OCI-LY1 (cell line): Measurements from ENCODE around the gene LRRC9.

Experiments
- EZH2 ChIP-seq: fragments of 200-600 bp; sonication (generic), shearing (Covaris generic); IDR thresholded peaks from 2 replicates; pipeline ENCODE4 v1.8.0; 2017; ENCODE audit warnings: borderline replicate concordance, mixed run types, mild to moderate bottlenecking, antibody characterized with exemption, low read length, moderate library complexity, mixed read lengths
- TF ChIP-seq, protein P1 (sequence below): fragments of 200-600 bp; sonication (generic), shearing (Covaris generic); IDR thresholded peaks from 2 replicates; pipeline ENCODE4 v1.5.1; 2017; ENCODE audit warnings: mild to moderate bottlenecking, antibody characterized with exemption, low read length, moderate library complexity, mixed read lengths

DNA sequence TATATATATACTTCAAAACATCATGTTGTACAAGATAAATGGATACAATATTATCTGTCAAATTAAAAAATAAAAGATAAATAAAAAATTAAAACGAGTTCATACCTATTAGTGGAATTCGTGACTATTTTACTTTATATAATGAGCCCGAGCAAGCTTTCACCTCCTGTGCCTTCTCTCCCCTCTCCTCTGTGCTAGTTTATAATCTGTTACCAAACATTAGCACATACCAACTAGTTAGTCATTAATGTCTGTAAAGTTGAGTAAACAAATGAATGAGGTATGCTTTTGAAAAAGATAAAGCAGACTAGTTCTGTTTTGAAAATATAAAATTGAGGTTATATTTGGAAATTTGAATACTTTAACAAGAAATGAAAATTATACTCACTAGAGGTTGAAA, 84.0 kb downstream of the LRRC9 start:
- TF ChIP-seq EZH2 = no peak
- TF ChIP-seq, protein P1, sequence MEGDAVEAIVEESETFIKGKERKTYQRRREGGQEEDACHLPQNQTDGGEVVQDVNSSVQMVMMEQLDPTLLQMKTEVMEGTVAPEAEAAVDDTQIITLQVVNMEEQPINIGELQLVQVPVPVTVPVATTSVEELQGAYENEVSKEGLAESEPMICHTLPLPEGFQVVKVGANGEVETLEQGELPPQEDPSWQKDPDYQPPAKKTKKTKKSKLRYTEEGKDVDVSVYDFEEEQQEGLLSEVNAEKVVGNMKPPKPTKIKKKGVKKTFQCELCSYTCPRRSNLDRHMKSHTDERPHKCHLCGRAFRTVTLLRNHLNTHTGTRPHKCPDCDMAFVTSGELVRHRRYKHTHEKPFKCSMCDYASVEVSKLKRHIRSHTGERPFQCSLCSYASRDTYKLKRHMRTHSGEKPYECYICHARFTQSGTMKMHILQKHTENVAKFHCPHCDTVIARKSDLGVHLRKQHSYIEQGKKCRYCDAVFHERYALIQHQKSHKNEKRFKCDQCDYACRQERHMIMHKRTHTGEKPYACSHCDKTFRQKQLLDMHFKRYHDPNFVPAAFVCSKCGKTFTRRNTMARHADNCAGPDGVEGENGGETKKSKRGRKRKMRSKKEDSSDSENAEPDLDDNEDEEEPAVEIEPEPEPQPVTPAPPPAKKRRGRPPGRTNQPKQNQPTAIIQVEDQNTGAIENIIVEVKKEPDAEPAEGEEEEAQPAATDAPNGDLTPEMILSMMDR = no peak
